Measurements from ENCODE around the gene TMEM38A. TPM values are rescaled to one million over a fixed set of nuclear protein-coding genes. Genes with fewer than 3 reads are reported as not detected.

The TMEM38A gene
- total RNA-seq, 2 experiments from 2014 or later, result 0.58 to 0.76 TPM

GRCh38 chr19:16624236-16624635, 36.7 kb upstream of the TMEM38A start:
- intact Hi-C loops (cut with micrococcal nuclease), result no loop called here
- H3K4me3 Mint-ChIP-seq, result no peak overlapping the region
- ChIA-PET CTCF (interaction anchor here (2.0 kb wide), 1 partner anchor 11 kb away, joined by 4 read pairs; no protein-coding TSS in a partner anchor), POLR2A (interaction anchor here (1.0 to 1.7 kb wide), 3 partner anchors 37 to 52 kb away, joined by 4 to 5 read pairs (median 5); partner anchors contain the start of gene SLC35E1)
- H3K4me1 Mint-ChIP-seq (ENCODE audit: low read depth), result peaks cover 44% of the 10 kb centered on the region
- no peak for DNase-seq
- no peaks in the 10 kb centered on the region for H3K27me3 Mint-ChIP-seq
- no peak overlapping the region for H3K27ac Mint-ChIP-seq
- peaks cover 22% of the 10 kb centered on the region for H3K36me3 Mint-ChIP-seq
- H3K9me3 Mint-ChIP-seq, result no peaks in the 10 kb centered on the region

GRCh38 chr19:16625163-16625958, 35.6 kb upstream of the TMEM38A start:
- ChIA-PET POLR2A (interaction anchor here (1.7 to 4.2 kb wide), 2 partner anchors 39 to 41 kb away, joined by 5 to 47 read pairs; no protein-coding TSS in a partner anchor), CTCF (interaction anchor here (2.0 kb wide), 1 partner anchor 13 kb away, joined by 4 read pairs; no protein-coding TSS in a partner anchor)
- Mint-ChIP-seq H3K4me3 (no peak overlapping the region), H3K36me3 (peaks cover 22% of the 10 kb centered on the region), H3K27ac (no peak overlapping the region), H3K27me3 (no peaks in the 10 kb centered on the region), H3K9me3 (no peaks in the 10 kb centered on the region), H3K4me1 (ENCODE audit: low read depth) (peaks cover 45% of the 10 kb centered on the region)
- DNase-seq, result no peak
- intact Hi-C loops (cut with micrococcal nuclease), result no loop called here

- ChIA-PET POLR2A (interaction anchor here (0.8 to 4.2 kb wide), 10 partner anchors 8 to 84 kb away, joined by 3 to 47 read pairs (median 4); partner anchors contain the start of genes CHERP, SLC35E1 and TMEM38A), CTCF (no interaction called here)
- Mint-ChIP-seq H3K4me1 (ENCODE audit: low read depth) (peaks cover 38% of the 10 kb centered on the region), H3K36me3 (peaks cover 25% of the 10 kb centered on the region), H3K27me3 (no peaks in the 10 kb centered on the region), H3K9me3 (no peaks in the 10 kb centered on the region), H3K27ac (peak overlapping the region; percentile 83), H3K4me3 (peak overlapping the region; percentile 90)
- DNase-seq, result peak; percentile 37
- intact Hi-C loops (cut with micrococcal nuclease), result no loop called here
These were observed 34.1 kb upstream of the TMEM38A start for GRCh38 chr19:16626796-16627192.

- DNase-seq, result peak; percentile 22
- peak overlapping the region; percentile 83 for H3K27ac Mint-ChIP-seq
- peaks cover 40% of the 10 kb centered on the region for H3K4me1 Mint-ChIP-seq (ENCODE audit: low read depth)
- ChIA-PET CTCF (interaction anchor here (0.8 to 2.3 kb wide), 2 partner anchors 40 to 99 kb away, joined by 3 to 5 read pairs; no protein-coding TSS in a partner anchor), POLR2A (interaction anchor here (0.9 to 4.2 kb wide), 10 partner anchors 9 to 124 kb away, joined by 3 to 47 read pairs (median 4); partner anchors contain the start of genes CHERP, SLC35E1 and TMEM38A)
- no peaks in the 10 kb centered on the region for H3K9me3 Mint-ChIP-seq
- H3K36me3 Mint-ChIP-seq, result peaks cover 27% of the 10 kb centered on the region
- intact Hi-C loops (cut with micrococcal nuclease), result no loop called here
- no peaks in the 10 kb centered on the region for H3K27me3 Mint-ChIP-seq
- H3K4me3 Mint-ChIP-seq, result peak overlapping the region; percentile 90
These were observed 33.6 kb upstream of the TMEM38A start for GRCh38 chr19:16627193-16627927.

- Mint-ChIP-seq H3K27ac (no peak overlapping the region), H3K27me3 (no peaks in the 10 kb centered on the region), H3K9me3 (no peaks in the 10 kb centered on the region), H3K4me1 (ENCODE audit: low read depth) (peaks cover 40% of the 10 kb centered on the region), H3K4me3 (peak overlapping the region; percentile 90), H3K36me3 (peaks cover 27% of the 10 kb centered on the region)
- CTCF ChIA-PET, result interaction anchor here (0.8 to 2.3 kb wide), 2 partner anchors 40 to 100 kb away, joined by 3 to 5 read pairs; no protein-coding TSS in a partner anchor
- peak; percentile 17 for DNase-seq
- intact Hi-C loops (cut with micrococcal nuclease), result loop anchor here (1.0 kb wide), 6 partner anchors 32 to 156 kb away; partner anchors contain the start of genes C19orf44, CALR3, CHERP and SMIM7
- POLR2A ChIA-PET, result interaction anchor here (0.6 to 4.2 kb wide), 10 partner anchors 9 to 717 kb away, joined by 3 to 47 read pairs (median 4); partner anchors contain the start of genes C19orf44, CALR3, CHERP and SLC35E1
These were observed 33.1 kb upstream of the TMEM38A start for GRCh38 chr19:16627928-16628182.

- Mint-ChIP-seq H3K27me3 (no peaks in the 10 kb centered on the region), H3K9me3 (no peaks in the 10 kb centered on the region), H3K4me3 (peak within 1 kb of the TSS; percentile 99), H3K4me1 (ENCODE audit: low read depth) (peaks cover 36% of the 10 kb centered on the region), H3K27ac (peak within 1 kb of the TSS; percentile 97), H3K36me3 (peaks cover 27% of the 10 kb centered on the region)
- intact Hi-C loops (cut with micrococcal nuclease), result loop anchor here (1.0 kb wide), 6 partner anchors 32 to 156 kb away; partner anchors contain the start of genes C19orf44, CALR3, CHERP and SMIM7
- CTCF ChIA-PET, result interaction anchor here (0.8 to 2.3 kb wide), 3 partner anchors 32 to 100 kb away, joined by 3 to 5 read pairs (median 4); partner anchors contain the start of gene TMEM38A
- DNase-seq, result peak; percentile 96
- POLR2A ChIA-PET, result interaction anchor here (0.5 to 4.2 kb wide), 10 partner anchors 10 to 1242 kb away, joined by 3 to 47 read pairs (median 4); partner anchors contain the start of genes C19orf44, CALR3, CHERP and SMIM7
These were observed 32.6 kb upstream of the TMEM38A start, which contains the start of gene MED26 for GRCh38 chr19:16628183-16628983. Gene MED26, minus strand, starts transcription at chr19:16628204. Its CDS starts 261 bp downstream, at chr19:16627943.

- Mint-ChIP-seq H3K9me3 (no peaks in the 10 kb centered on the region), H3K4me1 (ENCODE audit: low read depth) (peaks cover 31% of the 10 kb centered on the region), H3K4me3 (peak overlapping the region; percentile 99), H3K27me3 (no peaks in the 10 kb centered on the region), H3K36me3 (peaks cover 24% of the 10 kb centered on the region), H3K27ac (peak overlapping the region; percentile 97)
- CTCF ChIA-PET, result interaction anchor here (1.1 to 2.3 kb wide), 2 partner anchors 32 to 41 kb away, joined by 4 to 5 read pairs; partner anchors contain the start of gene TMEM38A
- intact Hi-C loops (cut with micrococcal nuclease), result loop anchor here (1.0 kb wide), 6 partner anchors 31 to 157 kb away; partner anchors contain the start of genes C19orf44, CALR3, CHERP and SMIM7
- POLR2A ChIA-PET, result interaction anchor here (0.5 to 4.2 kb wide), 7 partner anchors 32 to 1241 kb away, joined by 4 to 47 read pairs (median 8); partner anchors contain the start of genes C19orf44, CALR3, CHERP and SMIM7
- peak; percentile 31 for DNase-seq
These were observed 31.8 kb upstream of the TMEM38A start for GRCh38 chr19:16628984-16629691.

GRCh38 chr19:16631465-16631864, 29.5 kb upstream of the TMEM38A start:
- Mint-ChIP-seq H3K27me3 (no peaks in the 10 kb centered on the region), H3K27ac (peak overlapping the region; percentile 58), H3K9me3 (no peaks in the 10 kb centered on the region), H3K4me3 (no peak overlapping the region), H3K4me1 (ENCODE audit: low read depth) (peaks cover 15% of the 10 kb centered on the region), H3K36me3 (peaks cover 14% of the 10 kb centered on the region)
- CTCF ChIA-PET, result no interaction called here
- POLR2A ChIA-PET, result no interaction called here
- DNase-seq, result no peak
- intact Hi-C loops (cut with micrococcal nuclease), result no loop called here

- peaks cover 23% of the 10 kb centered on the region for H3K36me3 Mint-ChIP-seq
- no peaks in the 10 kb centered on the region for H3K27me3 Mint-ChIP-seq
- H3K4me3 Mint-ChIP-seq, result no peak overlapping the region
- peaks cover 9% of the 10 kb centered on the region for H3K4me1 Mint-ChIP-seq (ENCODE audit: low read depth)
- intact Hi-C loops (cut with micrococcal nuclease), result no loop called here
- DNase-seq, result no peak
- no peaks in the 10 kb centered on the region for H3K9me3 Mint-ChIP-seq
- ChIA-PET CTCF (no interaction called here), POLR2A (interaction anchor here (1.2 kb wide), 1 partner anchor 20 kb away, joined by 4 read pairs; no protein-coding TSS in a partner anchor)
- no peak overlapping the region for H3K27ac Mint-ChIP-seq
These were observed 23.4 kb upstream of the TMEM38A start for GRCh38 chr19:16637535-16637934.

- intact Hi-C loops (cut with micrococcal nuclease), result no loop called here
- CTCF ChIA-PET, result no interaction called here
- no peak for DNase-seq
- Mint-ChIP-seq H3K27ac (no peak overlapping the region), H3K4me3 (no peak overlapping the region), H3K4me1 (ENCODE audit: low read depth) (peaks cover 9% of the 10 kb centered on the region), H3K36me3 (peaks cover 29% of the 10 kb centered on the region), H3K9me3 (no peaks in the 10 kb centered on the region), H3K27me3 (no peaks in the 10 kb centered on the region)
- POLR2A ChIA-PET, result interaction anchor here (1.2 kb wide), 1 partner anchor 19 kb away, joined by 4 read pairs; no protein-coding TSS in a partner anchor
These were observed 22.3 kb upstream of the TMEM38A start for GRCh38 chr19:16638666-16639065.
